ENCODE measurements around the gene NTRK1.

- TF ChIP-seq SUZ12 (IDR thresholded peaks at IDR 0.05; ENCODE audit: extremely low read depth, insufficient read depth, insufficient read length) (no peak), ZNF274 (IDR thresholded peaks at IDR 0.05; ENCODE audit: low read depth, low read length) (no peak)
Observed at GRCh38 chr1:156887734-156888133, 27.1 kb downstream of the NTRK1 start.

All from NT2/D1 (cell line).